ENCODE data around the gene USP28.

DNA sequence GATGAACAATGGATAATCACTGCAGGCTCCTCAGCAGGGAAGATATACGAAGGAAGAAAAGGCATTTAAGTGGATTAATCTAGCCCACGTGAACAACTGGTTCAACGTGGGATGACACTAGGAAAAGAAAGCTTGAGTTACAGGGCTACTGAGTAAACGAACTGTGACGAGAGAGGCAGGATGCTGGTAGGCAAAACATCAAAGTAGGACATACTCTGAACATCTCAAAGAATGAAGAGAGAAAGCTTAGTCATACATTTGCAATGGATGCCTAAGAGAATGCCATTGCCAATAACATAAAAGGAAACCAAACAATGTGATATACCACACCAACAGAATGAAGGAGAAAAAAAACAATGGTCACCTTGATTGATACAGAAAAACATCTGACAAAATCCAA is 12.9 kb downstream of the USP28 start:
- TF ChIP-seq, protein P1, sequence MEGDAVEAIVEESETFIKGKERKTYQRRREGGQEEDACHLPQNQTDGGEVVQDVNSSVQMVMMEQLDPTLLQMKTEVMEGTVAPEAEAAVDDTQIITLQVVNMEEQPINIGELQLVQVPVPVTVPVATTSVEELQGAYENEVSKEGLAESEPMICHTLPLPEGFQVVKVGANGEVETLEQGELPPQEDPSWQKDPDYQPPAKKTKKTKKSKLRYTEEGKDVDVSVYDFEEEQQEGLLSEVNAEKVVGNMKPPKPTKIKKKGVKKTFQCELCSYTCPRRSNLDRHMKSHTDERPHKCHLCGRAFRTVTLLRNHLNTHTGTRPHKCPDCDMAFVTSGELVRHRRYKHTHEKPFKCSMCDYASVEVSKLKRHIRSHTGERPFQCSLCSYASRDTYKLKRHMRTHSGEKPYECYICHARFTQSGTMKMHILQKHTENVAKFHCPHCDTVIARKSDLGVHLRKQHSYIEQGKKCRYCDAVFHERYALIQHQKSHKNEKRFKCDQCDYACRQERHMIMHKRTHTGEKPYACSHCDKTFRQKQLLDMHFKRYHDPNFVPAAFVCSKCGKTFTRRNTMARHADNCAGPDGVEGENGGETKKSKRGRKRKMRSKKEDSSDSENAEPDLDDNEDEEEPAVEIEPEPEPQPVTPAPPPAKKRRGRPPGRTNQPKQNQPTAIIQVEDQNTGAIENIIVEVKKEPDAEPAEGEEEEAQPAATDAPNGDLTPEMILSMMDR (IDR thresholded peaks at IDR 0.05; ENCODE audit: insufficient read depth, low read length), result no peak
- TF ChIP-seq, protein P2, sequence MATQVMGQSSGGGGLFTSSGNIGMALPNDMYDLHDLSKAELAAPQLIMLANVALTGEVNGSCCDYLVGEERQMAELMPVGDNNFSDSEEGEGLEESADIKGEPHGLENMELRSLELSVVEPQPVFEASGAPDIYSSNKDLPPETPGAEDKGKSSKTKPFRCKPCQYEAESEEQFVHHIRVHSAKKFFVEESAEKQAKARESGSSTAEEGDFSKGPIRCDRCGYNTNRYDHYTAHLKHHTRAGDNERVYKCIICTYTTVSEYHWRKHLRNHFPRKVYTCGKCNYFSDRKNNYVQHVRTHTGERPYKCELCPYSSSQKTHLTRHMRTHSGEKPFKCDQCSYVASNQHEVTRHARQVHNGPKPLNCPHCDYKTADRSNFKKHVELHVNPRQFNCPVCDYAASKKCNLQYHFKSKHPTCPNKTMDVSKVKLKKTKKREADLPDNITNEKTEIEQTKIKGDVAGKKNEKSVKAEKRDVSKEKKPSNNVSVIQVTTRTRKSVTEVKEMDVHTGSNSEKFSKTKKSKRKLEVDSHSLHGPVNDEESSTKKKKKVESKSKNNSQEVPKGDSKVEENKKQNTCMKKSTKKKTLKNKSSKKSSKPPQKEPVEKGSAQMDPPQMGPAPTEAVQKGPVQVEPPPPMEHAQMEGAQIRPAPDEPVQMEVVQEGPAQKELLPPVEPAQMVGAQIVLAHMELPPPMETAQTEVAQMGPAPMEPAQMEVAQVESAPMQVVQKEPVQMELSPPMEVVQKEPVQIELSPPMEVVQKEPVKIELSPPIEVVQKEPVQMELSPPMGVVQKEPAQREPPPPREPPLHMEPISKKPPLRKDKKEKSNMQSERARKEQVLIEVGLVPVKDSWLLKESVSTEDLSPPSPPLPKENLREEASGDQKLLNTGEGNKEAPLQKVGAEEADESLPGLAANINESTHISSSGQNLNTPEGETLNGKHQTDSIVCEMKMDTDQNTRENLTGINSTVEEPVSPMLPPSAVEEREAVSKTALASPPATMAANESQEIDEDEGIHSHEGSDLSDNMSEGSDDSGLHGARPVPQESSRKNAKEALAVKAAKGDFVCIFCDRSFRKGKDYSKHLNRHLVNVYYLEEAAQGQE (IDR thresholded peaks at IDR 0.05; ENCODE audit: insufficient replicate concordance, low read depth), result no peak
- TF ChIP-seq GABPA (IDR thresholded peaks at IDR 0.05; ENCODE audit: low read depth) (no peak), SPI1 (IDR thresholded peaks at IDR 0.05; ENCODE audit: borderline replicate concordance, low read depth) (no peak)

All from HL-60 (cell line).